Peyer's patch (tissue), 4 donors: Measurements from ENCODE around the gene COPA. TPM values are rescaled to one million over a fixed set of nuclear protein-coding genes. Genes with fewer than 3 reads are reported as not detected.

ENCODE experiments used
- DNase-seq, 3 donors: peaks; one replicate each; pipeline ENCODE4 v3.0.0-alpha.2; 2017 to 2019
- H3K27ac ChIP-seq, 4 donors: fragments of 200-600 bp; sonication (generic); one replicate each; pipeline ENCODE4 v1.5.1; 2016 to 2019
- H3K27me3 ChIP-seq, 2 donors: fragments of 200-600 bp; sonication (generic); one replicate each; pipeline ENCODE4 v1.5.1; 2019
- H3K36me3 ChIP-seq, 3 donors: fragments of 200-600 bp; sonication (generic); one replicate each; pipeline ENCODE4 v1.5.1; 2016 to 2019
- H3K4me1 ChIP-seq, 4 donors: fragments of 200-600 bp; sonication (generic); one replicate each; pipeline ENCODE4 v1.5.1; 2016 to 2019
- H3K4me3 ChIP-seq, 4 donors: fragments of 200-600 bp; sonication (generic); 1 replicate in 3 of 4; 2 replicates in 1 of 4; pipeline ENCODE4 v1.5.1; 2016 to 2019; ENCODE audit warnings: mild to moderate bottlenecking in 1 of 4
- H3K9me3 ChIP-seq, 4 donors: fragments of 200-600 bp; sonication (generic); one replicate each; pipeline ENCODE4 v1.5.1; 2016 to 2019; ENCODE audit warnings: mild to moderate bottlenecking in 1 of 4
- POLR2A ChIP-seq, 2 donors: fragments of 450-650 bp; IDR thresholded peaks; one replicate each; pipeline ENCODE4 v1.5.1; 2017; ENCODE audit warnings: antibody characterized with exemption in 2 of 2, mild to moderate bottlenecking in 2 of 2, moderate library complexity in 2 of 2
- total RNA-seq, 4 donors: library from RNA; depleted of rRNA; stranded (reverse); fragments of >200 nt; gene quantifications; one replicate each; pipeline ENCODE4 v1.1.0, GENCODE V29; 2016
- TF ChIP-seq, protein P1 (sequence below), 6 experiments: fragments of 450-650 bp in 4 of 6; fragments of 200-600 bp in 2 of 6; sonication (generic) in 1 of 6; IDR thresholded peaks; one replicate each; pipeline ENCODE4 v1.5.1; 2017 to 2019; ENCODE audit warnings: antibody characterized with exemption in 6 of 6, mild to moderate bottlenecking in 3 of 6, moderate library complexity in 1 of 6

The COPA gene
- total RNA-seq, 4 donors from 2014 or later, result 109 to 173 (median 138) TPM

DNA sequence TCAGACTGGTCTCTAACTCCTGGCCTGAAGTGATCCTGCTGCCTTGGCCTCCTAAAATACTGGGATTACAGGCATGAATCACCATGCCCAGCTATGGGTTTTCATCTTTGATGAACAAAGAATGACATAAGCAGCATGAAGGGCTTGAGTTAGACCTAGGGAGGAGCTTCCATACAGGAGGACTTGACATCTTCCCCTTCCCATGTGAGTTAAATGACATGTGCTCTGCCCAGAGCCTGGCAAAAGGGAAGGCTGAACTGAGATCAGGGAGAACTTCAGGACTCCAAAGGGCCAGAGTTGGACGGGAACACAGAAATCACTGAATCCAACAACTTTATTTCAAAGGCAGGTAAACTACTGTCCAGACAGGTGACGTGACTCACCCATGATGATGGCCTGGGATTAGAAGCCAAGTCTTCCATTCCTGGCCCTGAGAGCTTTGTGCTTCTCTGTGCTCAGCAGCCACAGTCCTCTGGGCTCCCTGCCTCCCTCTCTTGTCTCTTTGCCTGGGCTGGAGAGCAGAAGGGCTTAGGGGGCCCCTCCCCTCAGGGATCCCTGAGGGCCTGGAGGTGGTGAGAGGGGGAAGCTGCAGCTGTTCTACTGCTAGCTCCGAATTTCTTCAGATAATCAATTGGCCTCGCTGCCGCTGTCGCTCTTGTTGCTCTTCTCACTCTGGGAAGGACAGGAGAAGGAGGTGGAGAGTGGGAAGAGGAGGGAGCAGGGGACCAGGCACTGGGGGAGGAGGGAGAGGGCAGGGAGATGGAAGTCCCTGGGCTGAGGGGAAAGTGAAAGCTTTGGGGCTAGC, 31.5 kb upstream of the COPA start:
- Histone ChIP-seq H3K36me3 (no peaks in the 10 kb centered on the region), H3K4me1 (peaks cover 0 to 9% (median 0%) of the 10 kb centered on the region in 4 donors), H3K9me3 (no peaks in the 10 kb centered on the region), H3K27ac (no peak overlapping the region), H3K4me3 (no peak overlapping the region), H3K27me3 (no peaks in the 10 kb centered on the region)
- DNase-seq, result no peak
- TF ChIP-seq, protein P1, sequence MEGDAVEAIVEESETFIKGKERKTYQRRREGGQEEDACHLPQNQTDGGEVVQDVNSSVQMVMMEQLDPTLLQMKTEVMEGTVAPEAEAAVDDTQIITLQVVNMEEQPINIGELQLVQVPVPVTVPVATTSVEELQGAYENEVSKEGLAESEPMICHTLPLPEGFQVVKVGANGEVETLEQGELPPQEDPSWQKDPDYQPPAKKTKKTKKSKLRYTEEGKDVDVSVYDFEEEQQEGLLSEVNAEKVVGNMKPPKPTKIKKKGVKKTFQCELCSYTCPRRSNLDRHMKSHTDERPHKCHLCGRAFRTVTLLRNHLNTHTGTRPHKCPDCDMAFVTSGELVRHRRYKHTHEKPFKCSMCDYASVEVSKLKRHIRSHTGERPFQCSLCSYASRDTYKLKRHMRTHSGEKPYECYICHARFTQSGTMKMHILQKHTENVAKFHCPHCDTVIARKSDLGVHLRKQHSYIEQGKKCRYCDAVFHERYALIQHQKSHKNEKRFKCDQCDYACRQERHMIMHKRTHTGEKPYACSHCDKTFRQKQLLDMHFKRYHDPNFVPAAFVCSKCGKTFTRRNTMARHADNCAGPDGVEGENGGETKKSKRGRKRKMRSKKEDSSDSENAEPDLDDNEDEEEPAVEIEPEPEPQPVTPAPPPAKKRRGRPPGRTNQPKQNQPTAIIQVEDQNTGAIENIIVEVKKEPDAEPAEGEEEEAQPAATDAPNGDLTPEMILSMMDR (IDR thresholded peaks at IDR 0.05), result no peak
- no peak for TF ChIP-seq POLR2A (IDR thresholded peaks at IDR 0.05)

DNA sequence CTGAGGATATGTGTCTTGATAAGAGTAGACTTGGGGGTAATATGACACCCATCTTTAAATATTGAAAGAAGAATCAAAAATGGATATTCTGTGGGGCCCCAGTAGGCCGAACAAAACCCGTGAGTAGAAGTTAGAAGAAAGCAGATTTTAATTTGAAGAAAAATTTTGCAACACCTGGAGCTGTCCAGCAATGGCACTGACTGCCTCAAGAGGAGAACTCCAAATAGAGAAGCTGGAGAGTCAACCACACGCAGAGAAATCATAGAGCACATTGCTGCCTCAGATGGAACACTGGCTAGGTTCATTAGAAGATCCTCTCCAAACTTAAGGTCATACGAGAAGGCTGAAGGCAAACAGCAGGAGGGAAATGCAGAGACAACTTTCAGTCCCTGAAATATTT, 30.6 kb upstream of the COPA start:
- H3K9me3 ChIP-seq, result no peaks in the 10 kb centered on the region
- DNase-seq, result no peak
- no peak overlapping the region for H3K27ac ChIP-seq
- no peaks in the 10 kb centered on the region for H3K36me3 ChIP-seq
- H3K4me1 ChIP-seq, result peaks cover 0 to 9% (median 0%) of the 10 kb centered on the region in 4 donors
- H3K4me3 ChIP-seq, result no peak overlapping the region
- TF ChIP-seq POLR2A (IDR thresholded peaks at IDR 0.05), result no peak
- H3K27me3 ChIP-seq, result no peaks in the 10 kb centered on the region

DNA sequence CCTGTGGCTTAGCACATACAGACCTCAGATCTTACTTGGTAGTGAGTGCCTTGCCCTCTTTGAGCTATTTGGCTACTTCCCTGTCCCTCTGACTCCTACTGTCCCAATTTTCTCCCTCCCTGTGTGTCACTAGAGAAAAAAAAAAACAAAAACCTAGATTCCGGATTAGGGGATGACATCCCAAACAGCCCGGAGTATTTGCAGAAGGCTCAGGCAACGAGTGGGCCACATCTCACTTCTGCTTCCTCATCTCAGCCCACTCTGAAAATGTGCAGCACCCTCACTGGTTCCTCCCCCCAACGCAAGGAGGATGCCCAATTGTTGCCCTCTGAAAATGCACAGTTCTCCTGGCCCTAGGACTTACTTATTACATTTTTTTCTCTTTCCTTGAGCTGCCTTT, 28.7 kb upstream of the COPA start:
- no peaks in the 10 kb centered on the region for H3K27me3 ChIP-seq
- H3K4me1 ChIP-seq, result peaks cover 0 to 9% (median 0%) of the 10 kb centered on the region in 4 donors
- no peak overlapping the region for H3K4me3 ChIP-seq
- no peaks in the 10 kb centered on the region for H3K9me3 ChIP-seq
- DNase-seq, result no peak
- H3K27ac ChIP-seq, result no peak overlapping the region
- H3K36me3 ChIP-seq, result no peaks in the 10 kb centered on the region
- TF ChIP-seq POLR2A (IDR thresholded peaks at IDR 0.05), result no peak
- TF ChIP-seq, protein P1 (IDR thresholded peaks at IDR 0.05), result no peak

DNA sequence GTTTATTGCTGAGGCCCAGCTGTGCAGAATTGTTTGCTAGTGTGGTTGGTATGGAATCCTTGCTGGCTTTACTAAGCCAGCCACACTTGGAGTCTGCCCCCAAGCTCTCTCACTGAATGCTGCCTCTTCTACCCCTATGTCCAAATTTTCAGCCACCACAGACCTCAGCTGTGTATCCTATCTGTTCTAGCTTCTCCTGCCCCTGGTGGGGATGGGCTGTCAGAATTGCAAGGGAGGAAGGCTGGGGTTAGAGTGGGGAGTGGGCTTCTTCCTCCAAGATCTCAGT, 28.2 kb upstream of the COPA start:
- H3K27ac ChIP-seq, result no peak overlapping the region
- H3K36me3 ChIP-seq, result no peaks in the 10 kb centered on the region
- peaks cover 0 to 7% (median 0%) of the 10 kb centered on the region in 4 donors for H3K4me1 ChIP-seq
- H3K9me3 ChIP-seq, result no peaks in the 10 kb centered on the region
- no peak for TF ChIP-seq POLR2A (IDR thresholded peaks at IDR 0.05)
- TF ChIP-seq, protein P1 (IDR thresholded peaks at IDR 0.05), result no peak
- H3K27me3 ChIP-seq, result no peaks in the 10 kb centered on the region
- DNase-seq, result no peak
- no peak overlapping the region for H3K4me3 ChIP-seq

DNA sequence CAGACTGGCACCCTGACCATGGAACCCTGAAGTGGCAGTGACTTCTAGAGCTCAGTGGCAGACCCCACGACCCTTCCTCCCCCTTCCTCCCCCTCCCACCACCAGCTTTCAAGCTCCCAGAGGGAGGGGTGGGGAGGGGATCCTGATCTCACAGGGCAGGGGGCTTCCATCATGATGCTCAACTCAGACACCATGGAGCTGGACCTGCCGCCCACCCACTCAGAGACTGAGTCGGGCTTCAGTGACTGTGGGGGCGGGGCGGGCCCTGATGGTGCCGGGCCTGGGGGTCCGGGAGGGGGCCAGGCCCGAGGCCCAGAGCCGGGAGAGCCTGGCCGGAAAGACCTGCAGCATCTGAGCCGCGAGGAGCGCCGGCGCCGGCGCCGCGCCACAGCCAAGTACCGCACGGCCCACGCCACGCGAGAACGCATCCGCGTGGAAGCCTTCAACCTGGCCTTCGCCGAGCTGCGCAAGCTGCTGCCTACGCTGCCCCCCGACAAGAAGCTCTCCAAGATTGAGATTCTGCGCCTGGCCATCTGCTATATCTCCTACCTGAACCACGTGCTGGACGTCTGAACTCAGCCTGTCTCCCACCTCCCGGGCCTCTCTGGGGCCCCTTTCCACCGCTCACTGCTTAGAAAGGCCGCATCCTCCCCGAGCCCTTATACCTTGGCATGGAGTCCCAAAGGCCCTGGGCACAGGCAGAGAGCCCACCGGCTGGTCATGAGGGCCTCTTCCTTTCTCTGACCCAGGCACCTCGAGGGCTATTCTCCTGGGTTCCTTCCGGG, 27.7 kb upstream of the COPA start:
- Histone ChIP-seq H3K4me1 (peaks cover 0 to 2% (median 0%) of the 10 kb centered on the region in 4 donors), H3K4me3 (no peak overlapping the region), H3K36me3 (no peaks in the 10 kb centered on the region), H3K27me3 (no peaks in the 10 kb centered on the region), H3K9me3 (no peaks in the 10 kb centered on the region), H3K27ac (no peak overlapping the region)
- TF ChIP-seq POLR2A (IDR thresholded peaks at IDR 0.05), result no peak
- TF ChIP-seq, protein P1 (IDR thresholded peaks at IDR 0.05), result no peak
- no peak for DNase-seq

DNA sequence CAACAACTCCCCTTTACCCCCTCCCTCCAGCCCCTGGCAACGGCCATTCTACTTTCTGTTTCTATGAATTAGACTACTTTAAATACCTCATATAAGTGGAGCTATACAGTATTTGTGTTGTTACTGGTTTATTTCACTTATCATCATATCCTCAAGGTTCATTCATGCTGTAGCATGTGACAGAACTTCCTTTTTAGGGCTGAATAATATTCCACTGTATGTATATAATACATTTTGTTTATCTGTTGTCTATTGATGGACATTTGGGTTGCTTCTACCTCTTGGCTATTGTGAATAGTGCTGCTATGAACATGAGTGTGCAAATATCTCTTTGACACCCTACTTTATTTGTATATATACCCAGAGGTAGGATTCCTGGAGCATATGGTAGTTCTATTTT, 26.0 kb upstream of the COPA start:
- Histone ChIP-seq H3K9me3 (no peaks in the 10 kb centered on the region), H3K4me1 (no peaks in the 10 kb centered on the region), H3K4me3 (no peak overlapping the region), H3K36me3 (no peaks in the 10 kb centered on the region), H3K27me3 (no peaks in the 10 kb centered on the region), H3K27ac (no peak overlapping the region)
- DNase-seq, result no peak
- TF ChIP-seq, protein P1 (IDR thresholded peaks at IDR 0.05), result no peak
- TF ChIP-seq POLR2A (IDR thresholded peaks at IDR 0.05), result no peak
